ENCODE measurements around the gene PDILT. TPM values are rescaled to one million over a fixed set of nuclear protein-coding genes. Genes with fewer than 3 reads are reported as not detected.
A peak's percentile ranks its signal among the peaks of the same experiment; 100 is the strongest.

Gene PDILT
- total RNA-seq, 1 donor from 2014 or later, result not detected

DNA sequence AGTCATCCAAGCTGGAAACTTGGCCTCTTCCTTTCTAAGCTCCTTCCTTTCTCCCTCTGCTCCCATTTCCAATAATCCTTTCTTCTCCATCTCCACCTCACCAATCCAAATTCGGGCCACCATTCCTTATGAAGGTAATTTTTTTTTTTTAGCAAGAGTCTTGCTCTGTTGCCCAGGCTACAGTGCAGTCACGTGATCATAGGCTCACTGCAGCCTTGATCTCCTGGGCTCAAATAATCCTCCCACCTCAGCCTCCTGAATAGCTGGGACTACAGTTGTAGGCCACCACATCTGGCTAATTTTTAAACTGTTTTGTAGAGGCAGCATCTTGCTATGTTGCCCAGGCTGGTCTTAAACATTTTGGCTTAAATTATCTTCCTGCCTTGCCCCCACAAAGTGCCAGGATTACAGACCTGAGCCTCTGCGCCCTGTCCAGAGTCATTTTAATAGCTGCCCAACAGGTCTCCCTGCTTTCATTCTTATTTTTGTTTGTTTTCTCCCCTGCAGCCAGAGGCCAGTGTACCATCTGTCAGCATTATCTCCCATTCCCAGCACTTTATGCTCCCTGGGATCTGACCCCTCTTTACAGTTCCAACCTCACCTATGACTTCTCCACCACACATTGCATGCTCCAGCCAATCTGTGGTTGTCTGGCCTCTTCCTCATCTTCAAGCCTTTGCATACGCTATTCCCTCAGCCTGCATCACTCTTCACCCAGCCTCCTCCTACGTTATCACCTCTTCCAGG lies 75.0 kb downstream of the PDILT start:
- H3K9me3 Mint-ChIP-seq (ENCODE audit: low read depth), result peaks cover 18% of the 10 kb centered on the region
- H3K36me3 Mint-ChIP-seq (ENCODE audit: insufficient read depth), result peaks cover 3% of the 10 kb centered on the region
- peaks cover 3% of the 10 kb centered on the region for H3K27me3 Mint-ChIP-seq
- TF ChIP-seq, protein P1, sequence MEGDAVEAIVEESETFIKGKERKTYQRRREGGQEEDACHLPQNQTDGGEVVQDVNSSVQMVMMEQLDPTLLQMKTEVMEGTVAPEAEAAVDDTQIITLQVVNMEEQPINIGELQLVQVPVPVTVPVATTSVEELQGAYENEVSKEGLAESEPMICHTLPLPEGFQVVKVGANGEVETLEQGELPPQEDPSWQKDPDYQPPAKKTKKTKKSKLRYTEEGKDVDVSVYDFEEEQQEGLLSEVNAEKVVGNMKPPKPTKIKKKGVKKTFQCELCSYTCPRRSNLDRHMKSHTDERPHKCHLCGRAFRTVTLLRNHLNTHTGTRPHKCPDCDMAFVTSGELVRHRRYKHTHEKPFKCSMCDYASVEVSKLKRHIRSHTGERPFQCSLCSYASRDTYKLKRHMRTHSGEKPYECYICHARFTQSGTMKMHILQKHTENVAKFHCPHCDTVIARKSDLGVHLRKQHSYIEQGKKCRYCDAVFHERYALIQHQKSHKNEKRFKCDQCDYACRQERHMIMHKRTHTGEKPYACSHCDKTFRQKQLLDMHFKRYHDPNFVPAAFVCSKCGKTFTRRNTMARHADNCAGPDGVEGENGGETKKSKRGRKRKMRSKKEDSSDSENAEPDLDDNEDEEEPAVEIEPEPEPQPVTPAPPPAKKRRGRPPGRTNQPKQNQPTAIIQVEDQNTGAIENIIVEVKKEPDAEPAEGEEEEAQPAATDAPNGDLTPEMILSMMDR (IDR thresholded peaks at IDR 0.05; ENCODE audit: unreplicated experiment), result no peak
- no peak overlapping the region for H3K27ac Mint-ChIP-seq
- DNase-seq (ENCODE audit: low spot score, unreplicated experiment), result no peak
- H3K4me3 Mint-ChIP-seq (ENCODE audit: low read depth), result no peak overlapping the region
- H3K4me1 Mint-ChIP-seq (ENCODE audit: low read depth), result peaks cover 60% of the 10 kb centered on the region

DNA sequence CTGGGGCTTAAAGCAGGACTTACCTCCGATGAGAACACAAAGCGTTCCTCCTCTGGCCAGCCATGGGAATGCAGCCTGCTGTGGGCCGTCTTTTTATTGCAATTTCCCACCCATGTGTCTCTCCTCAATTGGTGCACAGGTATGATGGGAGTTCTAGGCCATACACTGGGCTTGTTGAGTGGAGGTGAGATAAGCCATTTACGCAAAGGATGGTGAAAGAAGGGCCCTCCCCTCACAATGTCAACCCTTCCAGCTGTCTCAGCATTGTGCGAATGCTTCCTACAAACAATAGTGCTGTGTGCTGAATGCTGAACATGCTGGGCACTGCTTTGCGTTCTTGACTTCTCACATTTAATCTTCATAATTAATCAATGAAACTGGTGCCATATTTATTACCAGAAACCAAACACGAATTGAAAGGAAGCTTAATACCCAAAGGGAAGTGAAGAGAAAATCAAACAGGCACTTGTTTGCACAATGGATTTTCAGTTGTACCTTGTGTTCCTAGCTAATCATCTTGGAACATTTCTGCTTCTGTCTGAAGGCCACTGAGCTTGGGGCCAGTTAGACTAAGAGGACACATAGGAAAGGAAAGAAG lies 77.0 kb downstream of the PDILT start, which contains the start of gene GP2:
Gene GP2, minus strand, starts transcription at position 70 of the 598 bp plus-strand sequence. CDS start 1,082 bp downstream, outside the sequence.
- Mint-ChIP-seq H3K4me3 (ENCODE audit: low read depth) (peak within 1 kb of the TSS; percentile 0), H3K27ac (peak within 1 kb of the TSS; percentile 86), H3K9me3 (ENCODE audit: low read depth) (peaks cover 18% of the 10 kb centered on the region), H3K36me3 (ENCODE audit: insufficient read depth) (peaks cover 3% of the 10 kb centered on the region), H3K4me1 (ENCODE audit: low read depth) (peaks cover 59% of the 10 kb centered on the region), H3K27me3 (peaks cover 6% of the 10 kb centered on the region)
- no peak for DNase-seq (ENCODE audit: low spot score, unreplicated experiment)
- TF ChIP-seq, protein P1 (IDR thresholded peaks at IDR 0.05; ENCODE audit: unreplicated experiment), result peak; percentile 16

DNA sequence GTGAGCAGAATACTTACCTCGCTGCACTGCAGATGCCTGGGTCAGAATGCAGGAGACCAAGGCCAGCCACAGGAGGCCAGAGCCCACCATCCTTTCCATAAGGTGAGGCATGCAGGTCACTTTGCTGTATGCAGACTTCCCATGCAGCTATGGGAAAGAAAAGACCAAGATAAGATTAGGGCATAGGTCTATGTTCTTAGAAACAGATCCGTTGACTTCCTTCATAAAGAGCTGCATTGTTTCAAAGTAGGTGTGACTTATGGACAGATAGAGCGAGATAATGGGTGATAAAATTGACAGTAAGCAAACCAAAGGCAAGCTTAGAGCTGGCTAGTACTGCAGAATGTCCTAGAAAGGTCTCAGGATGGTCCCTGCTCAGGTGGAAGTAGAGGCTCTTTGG lies 78.2 kb downstream of the PDILT start:
- TF ChIP-seq, protein P1 (IDR thresholded peaks at IDR 0.05; ENCODE audit: unreplicated experiment), result no peak
- H3K9me3 Mint-ChIP-seq (ENCODE audit: low read depth), result peaks cover 18% of the 10 kb centered on the region
- no peak for DNase-seq (ENCODE audit: low spot score, unreplicated experiment)
- peaks cover 54% of the 10 kb centered on the region for H3K4me1 Mint-ChIP-seq (ENCODE audit: low read depth)
- peaks cover 6% of the 10 kb centered on the region for H3K27me3 Mint-ChIP-seq
- no peak overlapping the region for H3K27ac Mint-ChIP-seq
- H3K4me3 Mint-ChIP-seq (ENCODE audit: low read depth), result no peak overlapping the region
- peaks cover 3% of the 10 kb centered on the region for H3K36me3 Mint-ChIP-seq (ENCODE audit: insufficient read depth)

DNA sequence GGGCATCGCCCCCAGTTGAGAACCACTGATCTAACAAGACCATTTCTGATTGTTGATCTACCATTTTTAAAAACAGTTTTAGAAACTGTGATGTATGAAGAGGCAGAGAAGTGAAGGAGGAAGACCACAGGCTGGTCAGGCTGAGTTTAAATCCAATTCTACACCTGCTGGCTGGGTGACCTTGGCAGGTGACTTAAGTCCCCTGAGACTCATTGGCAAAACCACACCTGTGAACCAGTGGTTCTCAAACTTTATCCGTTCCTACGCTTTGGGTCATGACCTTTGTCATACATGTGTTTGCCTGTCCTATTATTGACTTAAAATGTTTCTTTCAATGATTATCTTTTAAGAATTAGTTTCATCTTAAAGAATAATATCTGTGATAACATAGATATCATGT lies 79.5 kb downstream of the PDILT start:
- H3K27ac Mint-ChIP-seq, result no peak overlapping the region
- H3K9me3 Mint-ChIP-seq (ENCODE audit: low read depth), result peaks cover 18% of the 10 kb centered on the region
- peaks cover 8% of the 10 kb centered on the region for H3K27me3 Mint-ChIP-seq
- H3K4me3 Mint-ChIP-seq (ENCODE audit: low read depth), result no peak overlapping the region
- peaks cover 43% of the 10 kb centered on the region for H3K4me1 Mint-ChIP-seq (ENCODE audit: low read depth)
- no peak for DNase-seq (ENCODE audit: low spot score, unreplicated experiment)
- peaks cover 3% of the 10 kb centered on the region for H3K36me3 Mint-ChIP-seq (ENCODE audit: insufficient read depth)
- TF ChIP-seq, protein P1 (IDR thresholded peaks at IDR 0.05; ENCODE audit: unreplicated experiment), result no peak

DNA sequence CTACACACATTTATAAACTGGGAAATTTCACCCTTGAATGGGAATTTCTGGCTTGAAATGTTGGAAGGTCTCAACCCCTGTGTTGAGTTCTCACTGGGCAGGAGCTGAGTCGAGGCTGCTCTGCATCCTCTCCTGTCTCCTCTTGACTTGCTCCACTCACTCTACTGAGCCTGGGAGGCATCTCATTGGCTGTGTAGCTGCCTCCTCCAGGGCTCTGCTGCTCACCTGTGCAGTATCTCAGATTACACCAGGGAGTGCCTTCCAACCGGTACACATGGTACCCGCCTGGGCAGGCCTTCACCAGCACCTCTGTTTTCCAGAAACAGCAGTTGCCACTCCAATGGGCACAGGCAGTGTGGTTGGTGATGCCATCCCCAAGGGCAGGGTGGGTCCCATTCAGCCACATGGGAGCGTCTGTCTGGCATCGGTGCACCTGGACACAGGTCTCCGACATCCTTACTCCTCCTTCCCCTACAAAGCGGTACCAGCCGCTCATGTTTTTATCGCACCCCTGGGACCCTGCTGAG lies 80.9 kb downstream of the PDILT start:
- H3K27ac Mint-ChIP-seq, result no peak overlapping the region
- peaks cover 30% of the 10 kb centered on the region for H3K4me1 Mint-ChIP-seq (ENCODE audit: low read depth)
- TF ChIP-seq, protein P1 (IDR thresholded peaks at IDR 0.05; ENCODE audit: unreplicated experiment), result no peak
- H3K36me3 Mint-ChIP-seq (ENCODE audit: insufficient read depth), result no peaks in the 10 kb centered on the region
- no peak overlapping the region for H3K4me3 Mint-ChIP-seq (ENCODE audit: low read depth)
- no peak for DNase-seq (ENCODE audit: low spot score, unreplicated experiment)
- H3K27me3 Mint-ChIP-seq, result peaks cover 13% of the 10 kb centered on the region
- peaks cover 10% of the 10 kb centered on the region for H3K9me3 Mint-ChIP-seq (ENCODE audit: low read depth)
